ENCODE data around the gene PPP1R9A. TPM values are rescaled to one million over a fixed set of nuclear protein-coding genes. Genes with fewer than 3 reads are reported as not detected.

PPP1R9A gene
- total RNA-seq, 1 donor from 2014 or later: 4.6 TPM

DNA sequence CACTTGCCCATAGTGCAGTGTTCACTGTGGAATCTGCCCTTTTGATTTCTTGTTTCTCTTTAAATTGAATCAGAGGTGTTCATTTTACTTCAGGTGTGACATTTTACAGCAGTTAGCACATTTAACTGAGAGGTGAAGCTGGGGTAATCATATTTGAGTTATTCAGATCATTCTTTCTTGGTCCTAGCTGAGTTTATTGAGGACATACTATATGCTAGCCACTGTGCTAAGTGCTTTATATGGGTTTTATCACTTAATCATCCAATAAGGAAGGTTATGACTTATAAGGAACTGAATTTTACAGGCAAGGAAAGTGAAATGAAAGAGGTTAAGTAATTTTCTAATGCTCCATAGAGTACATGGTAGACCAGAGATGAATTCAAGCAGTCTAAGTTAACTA lies 337.2 kb downstream of the PPP1R9A start:
- no peak for DNase-seq (ENCODE audit: extremely low read depth, low read depth, low spot score)

DNA sequence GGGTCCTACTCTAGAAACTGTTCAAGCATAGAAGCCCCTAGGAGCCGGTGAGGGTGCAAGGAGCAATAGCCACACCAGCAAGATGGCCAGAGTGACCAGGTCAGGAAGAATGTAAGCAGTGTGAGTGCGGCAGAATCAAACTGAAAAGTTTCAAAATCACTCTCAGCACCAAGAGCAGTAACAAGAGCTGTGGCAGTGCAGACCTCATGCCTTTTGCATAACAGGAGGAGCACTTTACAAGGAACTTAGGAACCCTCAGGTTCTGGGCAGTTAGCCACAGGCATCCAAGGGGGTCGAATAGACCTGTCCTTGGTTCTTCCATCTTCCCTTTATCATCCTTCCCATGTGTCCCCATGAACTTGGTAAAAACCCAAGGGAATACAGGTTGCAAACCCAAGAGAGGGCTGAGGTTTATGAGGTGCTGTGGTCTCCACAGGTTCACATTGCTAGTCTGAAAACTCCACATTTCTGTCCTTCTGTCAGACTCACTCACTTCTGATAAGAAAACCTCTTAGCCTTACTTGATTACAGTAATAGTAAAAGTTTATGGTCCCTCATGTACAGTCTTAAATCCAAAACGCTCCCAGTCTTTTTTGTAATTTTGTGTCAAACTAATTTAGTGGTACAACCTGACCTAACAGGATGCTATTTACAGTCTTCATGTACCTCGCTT lies 338.6 kb downstream of the PPP1R9A start:
- DNase-seq (ENCODE audit: extremely low read depth, low read depth, low spot score): no peak

DNA sequence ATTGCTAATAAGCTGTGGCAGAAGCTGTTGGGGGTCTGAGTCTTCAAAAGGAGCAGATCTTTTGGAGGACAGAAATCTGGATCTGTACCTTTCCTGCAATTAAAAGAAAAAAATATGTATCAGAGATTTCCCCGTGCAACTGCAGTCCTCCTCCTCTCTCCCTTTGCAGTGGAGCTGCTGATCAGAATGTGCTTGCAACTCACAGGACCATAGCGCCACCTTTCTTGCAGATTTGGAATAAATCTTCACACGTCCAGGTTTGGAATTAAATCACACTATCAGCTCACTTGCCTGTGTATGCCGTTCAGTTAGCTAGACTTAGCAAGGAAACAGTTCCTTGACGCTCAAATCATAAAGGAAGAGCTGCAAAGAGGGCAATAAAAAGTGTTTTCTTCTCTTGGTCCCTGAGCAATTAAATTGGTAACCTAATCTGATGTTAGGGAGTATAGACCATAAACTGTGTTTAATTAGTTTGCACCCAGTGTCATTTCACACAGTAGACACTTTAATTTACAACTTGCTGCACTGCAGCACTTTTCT lies 339.5 kb downstream of the PPP1R9A start:
- peak; percentile 52 for DNase-seq (ENCODE audit: extremely low read depth, low read depth, low spot score)

DNA sequence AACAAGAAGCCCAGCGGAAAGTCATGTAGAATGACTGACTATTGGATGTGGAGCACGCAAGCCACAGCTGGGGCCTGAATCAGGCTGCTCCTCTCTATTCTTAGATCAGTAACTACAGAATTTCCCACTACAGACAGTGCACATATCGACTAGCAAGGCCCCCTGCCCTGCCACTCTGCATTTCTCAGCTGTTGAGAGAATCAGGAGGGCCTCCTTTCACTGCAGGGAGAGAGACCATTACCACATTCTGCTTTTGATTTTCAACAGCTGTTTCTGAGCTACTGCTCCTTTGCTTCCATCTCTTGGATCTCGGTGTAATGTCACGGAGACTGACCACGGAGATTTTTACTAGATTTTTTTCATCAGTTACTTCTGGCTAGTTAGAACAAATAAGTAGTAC lies 343.2 kb downstream of the PPP1R9A start:
- no peak for DNase-seq (ENCODE audit: extremely low read depth, low read depth, low spot score)

DNA sequence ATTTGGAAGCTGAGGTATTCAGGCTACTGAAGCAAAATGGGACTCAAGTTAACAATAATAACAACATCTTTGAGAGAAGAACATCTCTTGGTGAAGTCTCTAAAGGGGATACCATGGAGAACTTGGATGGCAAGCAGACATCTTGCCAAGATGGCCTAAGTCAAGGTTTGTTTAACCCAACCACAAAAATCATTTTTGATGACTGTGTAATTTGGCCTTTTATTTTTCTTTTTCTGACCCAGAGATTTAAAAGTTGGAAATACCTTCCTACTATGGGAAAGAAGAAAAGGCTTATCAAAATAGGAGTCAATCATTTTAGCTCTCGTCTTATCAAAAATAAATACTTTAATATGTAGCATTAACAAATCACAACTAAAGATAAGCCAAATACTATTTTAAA lies 344.6 kb downstream of the PPP1R9A start:
- DNase-seq (ENCODE audit: extremely low read depth, low read depth, low spot score): no peak

DNA sequence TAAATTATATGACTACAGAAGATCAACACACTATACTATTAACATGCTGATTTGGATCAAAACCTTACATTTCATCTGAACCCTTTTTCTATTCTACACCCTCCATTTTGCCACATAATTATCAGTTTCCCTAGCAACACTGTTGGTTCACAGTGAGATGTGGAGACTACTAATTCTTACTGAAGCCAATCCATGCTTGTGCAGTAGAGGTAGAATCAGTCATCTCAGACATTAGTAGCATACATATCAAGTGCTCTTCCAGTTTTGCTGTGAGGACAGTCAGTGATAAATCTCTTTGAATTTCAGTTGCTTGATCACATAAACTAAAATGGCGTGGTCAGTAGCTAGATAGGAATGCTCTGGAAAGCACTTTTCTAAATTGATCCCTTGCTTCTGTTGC lies 346.6 kb downstream of the PPP1R9A start:
- no peak for DNase-seq (ENCODE audit: extremely low read depth, low read depth, low spot score)

DNA sequence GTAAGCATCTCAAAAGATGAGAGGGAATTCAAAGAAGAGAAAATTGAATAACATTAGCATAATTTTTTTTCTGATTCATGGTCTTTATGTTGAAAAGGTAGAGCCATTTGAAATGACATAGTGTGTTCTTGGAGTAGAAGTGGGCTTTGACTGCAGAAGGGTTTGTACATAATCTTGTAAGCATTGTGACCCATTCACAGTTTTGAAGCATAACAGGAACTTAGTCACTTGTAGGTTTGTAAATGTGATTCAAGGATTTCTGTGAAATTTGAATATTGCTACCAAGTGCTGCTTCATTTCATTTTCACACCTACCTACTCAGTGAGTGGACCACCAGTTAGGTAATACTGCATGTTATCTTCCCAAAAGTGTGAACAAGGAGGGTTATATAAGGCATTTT lies 348.3 kb downstream of the PPP1R9A start:
- no peak for DNase-seq (ENCODE audit: extremely low read depth, low read depth, low spot score)

DNA sequence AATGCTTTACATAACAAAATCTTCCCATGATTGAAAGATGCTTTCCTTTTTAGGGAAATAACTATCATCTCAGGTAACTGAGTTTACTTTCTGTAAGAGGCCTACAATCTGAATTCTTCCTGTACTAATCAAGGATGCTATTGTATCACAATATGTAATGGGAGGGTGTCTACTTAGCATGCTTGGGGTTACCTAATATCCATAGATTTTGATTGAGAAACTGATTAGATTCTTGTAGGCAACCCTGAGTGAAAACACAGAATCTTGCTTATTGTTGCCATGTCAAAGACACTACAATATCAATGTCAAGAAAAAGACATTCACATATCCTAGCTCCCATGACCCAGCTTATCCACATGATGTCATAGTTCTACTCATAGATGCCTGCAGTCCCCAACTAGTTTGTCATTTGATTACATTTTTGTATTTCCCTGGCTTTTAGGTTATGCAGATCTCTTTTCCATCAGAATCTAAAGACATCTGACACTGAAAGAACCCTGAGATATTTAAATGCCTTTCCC lies 354.6 kb downstream of the PPP1R9A start:
- DNase-seq (ENCODE audit: extremely low read depth, low read depth, low spot score): no peak

DNA sequence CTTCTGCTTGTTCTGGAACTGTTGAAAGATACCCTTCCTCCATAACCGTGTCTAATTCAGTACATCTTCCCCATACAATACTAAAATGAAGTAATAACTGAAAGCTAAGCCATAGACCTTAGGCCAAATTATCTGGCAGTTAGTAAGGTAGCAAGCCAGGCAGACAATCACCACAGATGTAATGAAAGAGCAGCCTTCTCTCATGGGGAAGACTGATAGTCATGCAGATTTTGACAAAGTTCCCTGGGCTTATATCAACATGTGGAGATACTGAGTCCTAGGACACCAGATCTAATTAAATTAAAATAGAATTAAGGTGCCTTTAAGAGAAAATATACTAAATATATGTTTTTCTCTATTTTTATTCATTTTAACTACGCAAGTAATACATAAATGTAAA lies 355.5 kb downstream of the PPP1R9A start:
- DNase-seq (ENCODE audit: extremely low read depth, low read depth, low spot score): no peak

DNA sequence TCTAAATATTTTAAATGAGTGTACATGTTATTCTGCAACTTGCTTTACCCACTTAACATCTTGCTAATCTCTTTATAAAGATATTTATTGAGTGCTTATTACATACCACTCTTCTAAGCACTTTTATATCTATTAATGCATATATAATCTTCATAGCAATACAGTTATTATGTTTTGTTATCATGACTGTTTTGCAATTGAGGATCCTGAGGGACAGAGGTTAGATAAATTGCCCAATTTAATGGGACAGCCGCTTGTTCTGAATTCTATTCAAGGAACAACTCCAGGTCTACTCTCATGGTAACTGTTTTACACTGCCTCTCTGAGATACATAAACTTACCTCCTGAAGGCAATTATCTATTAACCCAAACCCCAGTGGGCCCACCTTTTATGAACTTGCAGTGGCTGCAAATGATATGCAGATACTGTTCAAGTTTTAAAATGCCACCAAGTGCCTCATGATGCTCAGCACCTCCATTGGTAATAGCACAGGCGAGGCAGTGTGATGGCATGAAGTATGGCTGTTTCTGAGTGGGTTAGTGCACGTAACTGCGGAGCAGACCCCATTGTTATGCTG lies 356.5 kb downstream of the PPP1R9A start:
- DNase-seq (ENCODE audit: extremely low read depth, low read depth, low spot score): no peak

DNA sequence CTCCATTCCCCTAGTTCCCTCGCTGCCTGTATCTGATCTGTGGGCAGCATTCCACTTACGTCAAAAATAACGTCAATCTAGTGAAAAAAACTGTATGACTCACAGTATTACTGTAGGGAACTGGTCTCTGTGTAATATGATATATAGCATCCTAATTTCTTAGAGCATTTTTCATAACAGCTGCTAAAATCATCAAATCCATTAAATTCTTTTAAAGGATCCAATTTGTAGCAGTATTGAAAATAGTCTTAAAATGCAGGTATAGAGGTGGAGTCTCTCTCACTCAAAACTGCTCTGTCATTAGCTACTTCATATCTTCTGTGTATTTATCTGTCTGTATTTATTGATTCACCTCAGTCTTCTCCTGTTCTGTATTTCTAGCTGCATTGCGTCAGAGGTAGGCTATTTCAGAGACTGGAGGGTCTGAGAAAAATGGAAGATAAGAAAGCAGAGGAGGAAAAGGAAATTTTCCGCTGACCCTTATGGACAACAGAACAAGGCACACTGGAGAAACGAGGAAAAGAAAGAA lies 357.0 kb downstream of the PPP1R9A start:
- no peak for DNase-seq (ENCODE audit: extremely low read depth, low read depth, low spot score)

DNA sequence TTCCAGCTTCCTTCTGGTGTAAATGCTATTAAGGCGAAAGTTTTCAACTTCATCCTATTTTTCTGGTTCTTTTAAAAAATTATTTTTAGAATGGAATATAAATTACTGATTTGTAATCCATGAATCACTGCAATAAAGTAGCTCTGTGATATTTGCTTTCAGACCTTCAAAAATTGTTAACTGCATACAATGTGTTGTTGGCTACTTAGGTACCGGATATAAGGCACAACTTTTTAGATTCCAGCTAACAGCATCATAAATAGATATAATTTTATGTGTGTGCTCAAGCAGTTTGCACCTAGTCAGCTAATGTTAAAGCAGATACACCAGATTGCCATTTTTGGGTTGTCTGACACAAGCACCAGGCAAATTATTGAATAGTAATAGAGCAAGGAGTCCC lies 358.2 kb downstream of the PPP1R9A start:
- DNase-seq (ENCODE audit: extremely low read depth, low read depth, low spot score): no peak

DNA sequence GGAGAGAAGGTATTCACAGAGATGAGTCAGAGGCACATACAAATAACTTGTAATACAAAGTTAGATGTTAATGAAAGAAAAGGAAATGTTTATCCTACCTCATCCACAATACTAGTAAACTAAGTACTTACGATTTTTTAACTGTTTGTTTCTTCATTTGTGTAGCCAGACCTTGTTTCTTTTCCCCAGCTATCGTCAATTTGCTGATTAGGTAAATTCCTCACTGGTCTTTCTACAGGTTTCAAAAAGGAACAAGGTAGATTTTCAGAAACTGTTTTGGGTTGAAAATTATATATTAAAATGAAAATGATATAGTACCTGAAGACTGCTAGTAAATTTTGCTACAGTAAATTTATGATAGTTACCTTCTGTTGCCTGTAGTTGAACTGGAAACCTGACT lies 360.4 kb downstream of the PPP1R9A start:
- no peak for DNase-seq (ENCODE audit: extremely low read depth, low read depth, low spot score)

DNA sequence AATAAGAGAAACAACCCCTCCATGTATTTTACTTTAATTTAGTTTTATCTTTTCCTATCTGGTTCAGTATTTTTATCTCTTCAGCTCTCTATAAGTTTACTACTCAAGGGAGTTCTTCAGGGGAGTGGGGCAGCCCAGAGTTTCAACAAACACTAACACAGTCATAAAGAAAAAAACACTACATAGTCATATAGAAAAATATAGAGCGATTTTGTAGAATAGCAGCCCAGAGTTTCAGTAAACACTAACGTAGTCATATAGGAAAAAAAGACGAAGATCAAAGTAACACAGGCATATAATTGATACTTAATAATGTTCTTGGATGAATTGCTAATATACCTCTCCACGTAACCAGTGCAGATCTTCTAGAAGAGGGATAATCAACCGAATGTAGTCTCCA lies 362.2 kb downstream of the PPP1R9A start:
- DNase-seq (ENCODE audit: extremely low read depth, low read depth, low spot score): no peak

DNA sequence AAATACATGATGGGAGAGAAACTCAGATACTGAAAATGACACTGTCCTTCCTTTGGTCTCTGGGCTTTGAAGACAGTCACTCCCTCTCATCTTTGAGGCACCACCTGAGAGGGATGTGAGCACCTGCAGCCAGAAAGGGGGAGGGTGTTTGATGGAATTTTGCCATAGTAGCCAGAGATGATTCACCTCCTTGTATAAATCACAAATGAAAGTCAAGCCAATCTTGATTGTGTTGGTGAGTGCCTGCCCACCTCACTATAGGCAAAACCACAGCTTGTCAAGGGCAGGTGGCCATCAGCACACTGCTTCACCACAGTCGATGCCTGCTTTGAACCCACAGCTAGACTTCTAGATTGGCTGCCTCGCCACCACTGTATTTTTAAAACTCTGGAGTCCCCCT lies 368.7 kb downstream of the PPP1R9A start:
- DNase-seq (ENCODE audit: extremely low read depth, low read depth, low spot score): no peak

DNA sequence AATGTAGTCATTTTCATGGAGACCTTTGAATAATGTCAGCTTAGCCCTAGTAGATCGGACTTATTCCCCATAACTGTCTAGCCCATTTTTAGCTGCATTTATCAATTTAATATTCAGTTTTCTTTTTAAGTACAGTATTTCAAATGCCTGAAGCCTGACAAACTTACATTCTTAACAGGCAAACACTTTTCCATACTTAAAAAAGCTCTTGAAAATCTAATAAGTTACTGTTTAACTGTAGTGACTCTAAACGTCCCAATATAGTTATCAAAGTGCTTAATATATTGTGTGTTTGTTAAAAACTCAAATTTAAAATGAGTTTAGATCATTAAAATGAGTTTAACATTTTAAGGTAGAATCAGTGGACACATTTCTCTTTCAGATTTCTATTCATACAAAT lies 372.0 kb downstream of the PPP1R9A start:
- DNase-seq (ENCODE audit: extremely low read depth, low read depth, low spot score): no peak

DNA sequence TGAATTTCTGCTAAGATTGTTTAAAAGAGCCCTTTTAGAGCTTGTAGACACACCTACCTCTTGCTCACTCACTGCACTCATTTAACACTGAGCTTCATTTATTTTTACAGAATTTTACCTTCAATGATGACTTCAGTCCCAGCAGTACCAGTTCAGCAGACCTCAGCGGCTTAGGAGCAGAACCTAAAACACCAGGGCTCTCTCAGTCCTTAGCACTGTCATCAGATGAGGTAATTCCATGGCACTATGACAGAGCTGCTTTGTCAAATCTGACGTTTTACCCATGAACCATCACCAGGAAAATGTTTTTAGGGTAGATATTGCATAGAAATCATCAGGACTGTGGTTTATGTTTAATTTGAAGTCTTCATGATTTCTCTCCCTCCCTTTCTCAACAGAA lies 378.7 kb downstream of the PPP1R9A start:
- no peak for DNase-seq (ENCODE audit: extremely low read depth, low read depth, low spot score)

DNA sequence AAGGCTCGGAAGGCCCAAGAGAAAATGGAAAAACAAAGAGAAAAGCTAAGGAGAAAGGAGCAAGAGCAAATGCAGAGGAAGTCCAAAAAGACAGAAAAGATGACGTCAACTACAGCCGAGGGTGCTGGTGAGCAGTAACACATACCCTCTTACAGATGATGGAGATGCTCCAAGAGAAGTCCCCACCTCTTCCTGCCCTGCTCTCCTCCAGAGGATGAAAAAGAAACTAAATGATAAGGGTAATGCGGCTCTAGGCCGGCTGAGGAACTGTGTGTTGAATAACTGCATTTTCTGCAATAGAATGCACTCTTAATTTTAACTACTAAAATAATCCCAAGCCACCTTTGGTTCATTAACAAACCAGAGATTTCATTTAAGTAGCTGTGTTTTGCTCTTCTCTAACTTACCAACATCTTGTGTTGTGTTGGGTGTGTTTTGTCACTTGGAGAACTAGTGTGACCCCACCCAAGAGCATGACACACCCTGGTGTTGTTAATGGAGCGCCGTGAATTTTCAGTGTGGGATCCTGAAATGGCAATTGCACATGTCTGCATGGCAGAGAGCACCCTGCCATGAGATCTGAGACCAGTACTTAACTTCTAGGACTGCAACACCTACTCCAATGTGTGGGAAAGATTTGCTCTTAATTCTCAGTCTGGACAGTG lies 382.9 kb downstream of the PPP1R9A start:
- no peak for DNase-seq (ENCODE audit: extremely low read depth, low read depth, low spot score)

DNA sequence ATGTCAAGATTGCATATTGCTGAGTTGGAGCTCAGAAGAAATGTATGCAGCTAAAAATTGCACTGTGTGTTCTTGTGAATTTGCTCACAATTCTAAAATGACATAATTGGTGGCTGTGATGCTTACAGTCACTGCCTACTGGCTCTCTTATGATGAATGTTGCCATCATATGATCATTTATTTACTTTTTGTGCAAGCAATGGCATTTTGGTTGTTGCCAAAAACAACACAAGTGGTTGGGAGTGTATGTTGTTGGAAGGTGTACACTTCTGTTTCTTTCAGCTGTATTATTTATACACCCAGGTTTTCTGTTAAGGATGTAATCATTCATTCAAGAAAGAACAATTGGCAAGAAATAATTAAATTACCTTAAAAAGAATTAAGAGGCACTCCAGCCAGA lies 388.0 kb downstream of the PPP1R9A start:
- DNase-seq (ENCODE audit: extremely low read depth, low read depth, low spot score): no peak

DNA sequence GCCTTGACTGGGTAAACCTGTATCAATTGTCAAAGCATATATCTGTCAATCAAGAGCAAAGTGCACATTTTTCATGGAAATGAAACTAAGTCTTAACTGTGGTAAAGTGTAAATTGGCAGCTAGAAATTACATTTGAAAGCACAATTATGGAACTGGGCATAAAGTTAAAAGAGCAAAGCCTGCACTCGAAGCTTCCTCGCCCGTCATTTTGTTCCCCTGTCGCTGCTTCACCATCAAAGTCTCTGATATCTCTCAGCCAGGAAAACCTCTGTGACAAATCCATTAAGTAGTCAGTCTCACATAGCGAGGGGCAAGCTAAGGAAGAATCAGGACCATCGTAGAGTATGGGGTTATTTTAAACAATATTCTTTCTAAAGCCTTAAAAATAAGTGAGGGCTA lies 389.1 kb downstream of the PPP1R9A start:
- no peak for DNase-seq (ENCODE audit: extremely low read depth, low read depth, low spot score)

DNA sequence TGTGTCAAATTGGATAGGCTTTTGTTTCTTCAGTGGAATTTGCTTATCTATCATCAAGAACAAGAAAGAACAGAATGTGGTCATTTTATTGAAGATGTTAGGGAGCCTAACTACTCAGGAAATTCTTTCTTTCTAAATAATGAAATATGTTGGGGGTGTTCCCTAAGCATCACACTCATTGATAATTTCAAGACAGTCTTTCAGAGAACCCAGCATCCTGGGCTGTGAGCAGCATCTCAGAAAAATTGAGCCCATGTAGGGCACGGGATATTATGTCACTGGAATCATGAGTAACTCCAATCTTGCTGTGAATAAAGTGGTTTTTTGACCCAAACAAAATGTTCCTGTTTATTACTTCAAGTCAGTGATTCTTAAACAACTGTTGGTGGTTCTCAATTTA lies 389.6 kb downstream of the PPP1R9A start:
- no peak for DNase-seq (ENCODE audit: extremely low read depth, low read depth, low spot score)

DNA sequence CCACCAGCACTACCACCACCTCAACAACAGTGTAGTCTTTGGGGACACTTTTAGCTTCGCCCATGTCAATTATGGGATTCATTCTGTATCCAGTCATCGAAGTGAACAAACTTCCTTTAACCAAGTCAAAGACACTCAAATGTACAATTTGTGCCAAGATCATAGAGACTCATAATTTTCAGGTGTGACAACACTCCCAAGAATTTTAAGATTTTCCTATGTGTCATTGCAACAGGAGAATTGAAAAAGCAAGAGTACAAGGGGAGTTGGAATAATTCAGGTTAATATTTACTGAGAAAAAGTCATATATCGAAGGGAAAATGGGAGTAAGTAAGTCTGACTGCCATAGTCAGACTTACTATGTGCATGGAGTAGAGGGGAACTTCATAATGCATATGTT lies 390.7 kb downstream of the PPP1R9A start:
- no peak for DNase-seq (ENCODE audit: extremely low read depth, low read depth, low spot score)
